NT2/D1 (cell line): ENCODE results near the gene MRPL36.

ENCODE experiments used
- YY1 ChIP-seq: IDR thresholded peaks from 2 replicates; pipeline ENCODE4 v1.6.1; 2011; ENCODE audit not compliant: insufficient read length, insufficient read depth
- ZNF274 ChIP-seq: IDR thresholded peaks from 2 replicates; pipeline ENCODE4 v1.6.1; 2011; ENCODE audit warnings: mild to moderate bottlenecking, low read depth, low read length

GRCh38 chr5:1788828-1789227 is 10.8 kb downstream of the MRPL36 start:
- TF ChIP-seq YY1, result no peak
- TF ChIP-seq ZNF274, result no peak
